Fibroblast of pulmonary artery (primary cell): ENCODE data around the gene HOXC4.
"Not testable (repeated sequence)": the region's sequence is repeated elsewhere in the genome, so short reads cannot be mapped to it uniquely, and the experiment has no call there.

Source experiments
- DNase-seq: peaks from one replicate; pipeline ENCODE4 v3.0.0-alpha.2; 2010; ENCODE audit warnings: low read depth
- H3K4me3 ChIP-seq: replicated peaks from 2 replicates; pipeline ENCODE4 v1.5.1; 2011; ENCODE audit warnings: low read depth, mild to moderate bottlenecking, control low read depth, low read length, moderate library complexity
- CTCF ChIP-seq: IDR thresholded peaks from 2 replicates; pipeline ENCODE4 v1.5.1; 2011; ENCODE audit warnings: mild to moderate bottlenecking, control low read depth, low read length, inconsistent platforms; ENCODE audit errors: missing control alignments

The HOXC4 gene

GRCh38 chr12:54065677-54066076 lies 12.0 kb downstream of the HOXC4 start:
- no peak for DNase-seq
- no peak overlapping the region for H3K4me3 ChIP-seq
- TF ChIP-seq CTCF: no peak

- no peak overlapping the region for H3K4me3 ChIP-seq
- DNase-seq: no peak
- no peak for TF ChIP-seq CTCF
Measured at GRCh38 chr12:54066408-54066807, 12.8 kb downstream of the HOXC4 start.

- H3K4me3 ChIP-seq: no peak overlapping the region
- DNase-seq: no peak
- no peak for TF ChIP-seq CTCF
Measured at GRCh38 chr12:54068418-54069070, 14.9 kb downstream of the HOXC4 start.

GRCh38 chr12:54071942-54072341 lies 18.3 kb downstream of the HOXC4 start:
- H3K4me3 ChIP-seq: no peak overlapping the region
- no peak for DNase-seq

GRCh38 chr12:54074308-54074707 lies 20.7 kb downstream of the HOXC4 start:
- no peak for TF ChIP-seq CTCF
- no peak for DNase-seq
- no peak overlapping the region for H3K4me3 ChIP-seq

More at GRCh38 chr12:54071942-54072341, 18.3 kb downstream of the HOXC4 start:
- TF ChIP-seq CTCF: no peak

GRCh38 chr12:54075409-54075808 lies 21.8 kb downstream of the HOXC4 start:
- no peak for TF ChIP-seq CTCF
- H3K4me3 ChIP-seq: no peak overlapping the region

GRCh38 chr12:54075974-54076373 lies 22.3 kb downstream of the HOXC4 start:
- H3K4me3 ChIP-seq: no peak overlapping the region
- TF ChIP-seq CTCF: no peak

More at GRCh38 chr12:54075409-54075808, 21.8 kb downstream of the HOXC4 start:
- DNase-seq: no peak

GRCh38 chr12:54077843-54078242 lies 24.2 kb downstream of the HOXC4 start:
- H3K4me3 ChIP-seq, DNase-seq: not testable (repeated sequence)

More at GRCh38 chr12:54075974-54076373, 22.3 kb downstream of the HOXC4 start:
- DNase-seq: no peak

- H3K4me3 ChIP-seq, DNase-seq: not testable (repeated sequence)
Measured at GRCh38 chr12:54079115-54079514, 25.5 kb downstream of the HOXC4 start.
